ENCODE measurements around the gene ZNF561. TPM values are rescaled to one million over a fixed set of nuclear protein-coding genes. Genes with fewer than 3 reads are reported as not detected.

Gene ZNF561
- total and polyA plus RNA-seq, 9 of the 15 experiments (the other 6 are each of a cell fraction or from before 2014, with no cell fraction given), result 13.9 to 34.9 (median 23.6) TPM

DNA sequence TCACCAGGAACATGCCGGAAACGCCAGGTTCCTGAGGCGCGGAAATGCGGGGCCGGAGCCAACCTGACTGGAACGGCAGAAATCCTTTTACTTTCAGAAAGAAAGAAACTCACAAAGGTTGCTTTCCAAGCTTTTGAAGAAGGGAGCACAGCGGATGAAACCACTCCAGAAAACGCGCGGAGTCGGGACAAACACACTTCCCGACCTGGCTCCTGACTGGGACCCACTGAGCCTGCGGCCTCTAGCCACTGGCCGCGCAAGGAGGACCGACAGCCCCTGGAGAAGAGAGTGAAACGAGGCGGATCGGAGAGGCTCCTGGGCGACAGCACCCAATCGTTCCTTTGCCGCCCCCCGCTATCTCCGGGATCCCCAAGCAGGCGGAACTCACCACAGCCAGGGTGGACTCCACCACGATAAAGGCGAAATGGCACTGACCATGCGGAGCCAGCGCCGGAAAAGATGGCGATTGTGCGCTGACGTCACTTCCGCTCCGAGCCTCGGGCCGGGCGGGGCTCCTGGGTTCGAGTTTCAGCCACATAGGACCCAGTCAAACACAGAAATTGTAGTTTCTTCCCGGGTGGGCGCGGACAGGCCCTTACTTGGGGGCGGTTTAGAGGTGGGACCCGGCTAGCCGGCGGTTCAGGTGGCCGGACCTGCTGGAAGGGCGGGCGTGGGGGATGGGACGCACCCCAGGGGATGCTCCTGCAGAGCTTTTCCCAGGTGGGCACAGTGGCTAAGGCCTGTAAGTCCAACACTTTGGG, 36.8 kb downstream of the ZNF561 start, which contains the start of gene ZNF121 (continued):
- peak; percentile 47; the same call in 1 of the 2 replicates for TF ChIP-seq MXI1 (IDR thresholded peaks at IDR 0.05; ENCODE audit: low read depth, low read length)
- no peak for TF ChIP-seq MLLT1 (IDR thresholded peaks at IDR 0.05)
- TF ChIP-seq ZNF280A (IDR thresholded peaks at IDR 0.05; ENCODE audit: low read depth, partially characterized antibody), result no peak
- TF ChIP-seq NELFE (IDR thresholded peaks at IDR 0.05; ENCODE audit: insufficient read depth, insufficient read length), result no peak
- peak; percentile 78 for TF ChIP-seq RBBP5 (IDR thresholded peaks at IDR 0.05; ENCODE audit: borderline replicate concordance, insufficient read depth, low read length, poor library complexity, severe bottlenecking)
- no peak for TF ChIP-seq PPARD (CRISPR knock-in tag; IDR thresholded peaks at IDR 0.05)
- TF ChIP-seq HDAC2 (IDR thresholded peaks at IDR 0.05), result peak; percentile 88
- TF ChIP-seq SRSF1 (IDR thresholded peaks at IDR 0.05; ENCODE audit: low read depth, low read length), result no peak
- TF ChIP-seq KAT2B (IDR thresholded peaks at IDR 0.05; ENCODE audit: low read depth, low read length), result no peak
- TF ChIP-seq SMARCA5 (IDR thresholded peaks at IDR 0.05), result no peak
- peak; percentile 93 for TF ChIP-seq TAF1 (IDR thresholded peaks at IDR 0.05; ENCODE audit: control insufficient read depth, extremely low read depth, insufficient read depth, low read length, severe bottlenecking)
- peak; percentile 81; the same call in 1 of the 2 replicates for TF ChIP-seq MTA3 (IDR thresholded peaks at IDR 0.05; ENCODE audit: borderline replicate concordance)
- TF ChIP-seq BRD9 (IDR thresholded peaks at IDR 0.05; ENCODE audit: low read depth, partially characterized antibody), result peak; percentile 65
- no peak for TF ChIP-seq RUNX1 (IDR thresholded peaks at IDR 0.05; ENCODE audit: low read depth)
- no peak for TF ChIP-seq TFE3 (CRISPR knock-in tag; IDR thresholded peaks at IDR 0.05)
- no peak for TF ChIP-seq RAD51 (IDR thresholded peaks at IDR 0.05; ENCODE audit: borderline replicate concordance, low read depth)
- peak; percentile 89 for TF ChIP-seq ZNF511 (CRISPR knock-in tag; IDR thresholded peaks at IDR 0.05)
- no peak for TF ChIP-seq RBM17 (IDR thresholded peaks at IDR 0.05; ENCODE audit: borderline replicate concordance, low read depth, low read length)
- peak; percentile 53 for TF ChIP-seq NBN (IDR thresholded peaks at IDR 0.05; ENCODE audit: low read depth)
- peak; percentile 87; the same call in 1 of the 2 replicates for TF ChIP-seq ATF2 (CRISPR knock-in tag; IDR thresholded peaks at IDR 0.05)

Measured in K562 (cell line).